Myocyte (in vitro differentiated cells): ENCODE measurements around the gene MGRN1. TPM values are rescaled to one million over a fixed set of nuclear protein-coding genes. Genes with fewer than 3 reads are reported as not detected.
A peak's percentile ranks its signal among the peaks of the same experiment; 100 is the strongest.

ENCODE experiments used
- DNase-seq: peaks from one replicate; pipeline ENCODE4 v3.0.0-alpha.2; 2012; ENCODE audit warnings: low read depth
- total RNA-seq: library from RNA; depleted of rRNA; stranded (reverse); fragments of >200 nt; gene quantifications from 2 replicates; pipeline ENCODE4 v1.2.3, GENCODE V29; 2014

MGRN1 gene
- total RNA-seq, 1 donor from 2014 or later = 31.9 TPM

- no peak for DNase-seq
These were observed 71.7 kb downstream of the MGRN1 start for GRCh38 chr16:4696172-4696904.

GRCh38 chr16:4696905-4697847 lies 72.5 kb downstream of the MGRN1 start:
- DNase-seq = no peak

DNA sequence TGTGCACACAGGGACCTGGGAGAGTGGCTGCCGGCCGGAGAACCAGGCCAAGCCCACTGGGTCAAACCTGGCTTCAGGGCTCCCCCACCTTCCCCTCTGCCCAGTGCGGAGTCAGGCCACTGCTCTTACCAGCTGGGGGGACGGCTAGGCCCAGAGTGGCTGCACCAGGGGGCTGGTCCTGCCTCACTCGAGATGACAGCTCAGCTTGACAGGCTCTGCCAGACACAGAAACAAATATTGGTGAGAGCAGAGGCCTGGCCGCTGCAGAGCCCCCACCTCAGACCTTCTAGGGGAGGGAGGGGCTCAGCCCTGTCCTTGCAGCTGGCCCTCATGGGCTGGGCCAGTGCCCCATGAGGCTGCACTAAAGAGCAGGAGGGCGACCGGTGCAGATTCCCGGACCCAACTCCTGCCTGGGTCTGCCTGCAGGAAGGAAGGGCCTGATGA lies 73.2 kb downstream of the MGRN1 start:
- no peak for DNase-seq

DNA sequence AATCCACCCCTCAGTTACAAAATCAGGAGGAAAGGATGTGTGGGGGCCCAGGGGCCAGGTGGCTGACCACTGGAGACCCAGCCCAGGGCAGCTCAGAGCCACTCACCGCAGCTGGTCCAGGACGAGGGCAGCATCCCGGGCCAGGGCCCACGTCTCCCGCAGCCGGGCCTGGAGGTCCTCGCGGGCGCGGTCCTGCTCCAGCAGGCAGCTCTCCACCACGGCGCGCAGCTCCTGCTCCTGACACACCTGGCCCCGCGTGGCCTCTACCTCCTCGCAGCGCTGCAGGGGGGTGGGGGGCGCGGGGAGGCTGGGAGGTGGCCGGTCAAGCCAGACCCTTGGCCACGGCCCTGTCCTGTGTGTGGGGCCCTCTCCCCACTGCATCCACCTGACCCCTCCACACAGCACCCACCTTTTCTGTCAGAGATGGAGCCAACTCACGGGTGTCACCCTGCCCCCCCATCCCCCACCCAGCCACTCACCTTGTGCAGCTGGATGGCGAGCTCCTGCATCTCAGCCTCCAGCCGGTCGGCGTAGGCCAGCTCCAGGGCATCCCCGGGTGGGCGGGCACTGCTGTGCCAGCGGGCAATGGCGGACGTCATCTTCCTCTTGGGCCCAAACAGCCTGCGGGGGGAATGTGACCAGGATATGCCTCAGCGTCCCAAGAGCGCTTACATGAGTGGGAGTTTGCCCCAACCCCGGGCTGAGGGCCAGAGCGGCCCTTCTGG lies 73.9 kb downstream of the MGRN1 start:
- DNase-seq = no peak

- no peak for DNase-seq
These were observed 74.5 kb downstream of the MGRN1 start for GRCh38 chr16:4699046-4699556.

GRCh38 chr16:4700380-4700996 lies 75.9 kb downstream of the MGRN1 start:
- no peak for DNase-seq

GRCh38 chr16:4700997-4701743 lies 76.5 kb downstream of the MGRN1 start:
- no peak for DNase-seq

DNA sequence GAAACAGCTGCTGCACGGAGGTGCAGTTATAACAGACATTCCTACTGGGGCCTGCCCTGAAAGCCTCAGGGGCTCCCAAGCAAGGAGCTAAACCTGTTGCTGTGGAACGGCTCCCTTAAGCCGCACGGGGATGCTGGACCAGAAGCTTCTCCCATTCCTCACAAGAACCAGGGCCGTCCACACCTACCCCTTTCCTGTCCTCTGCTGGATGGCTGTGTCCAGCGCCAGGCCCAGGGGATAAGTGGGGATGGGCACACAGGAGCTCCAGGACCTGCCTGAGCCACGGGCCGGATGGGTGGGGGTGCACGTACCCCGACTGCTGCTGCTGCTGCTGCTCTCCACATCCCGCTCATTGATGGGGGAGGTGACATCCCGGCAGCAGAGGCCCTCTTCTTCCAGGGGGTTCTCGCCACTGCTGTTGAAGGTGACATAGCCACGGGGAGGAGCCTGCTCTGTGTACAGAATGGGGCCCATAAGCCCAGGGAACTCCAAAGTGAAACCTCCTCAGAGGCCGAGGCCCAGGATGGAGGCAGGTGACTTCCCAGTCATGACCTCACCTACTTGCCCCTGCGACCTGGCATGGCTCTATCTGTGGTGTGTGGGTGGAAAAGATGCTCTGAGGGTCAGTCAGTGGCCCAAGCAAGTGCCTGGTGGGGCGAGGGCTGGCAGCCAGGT lies 77.3 kb downstream of the MGRN1 start:
- DNase-seq = no peak

GRCh38 chr16:4702466-4702808 lies 77.8 kb downstream of the MGRN1 start:
- DNase-seq = no peak

DNA sequence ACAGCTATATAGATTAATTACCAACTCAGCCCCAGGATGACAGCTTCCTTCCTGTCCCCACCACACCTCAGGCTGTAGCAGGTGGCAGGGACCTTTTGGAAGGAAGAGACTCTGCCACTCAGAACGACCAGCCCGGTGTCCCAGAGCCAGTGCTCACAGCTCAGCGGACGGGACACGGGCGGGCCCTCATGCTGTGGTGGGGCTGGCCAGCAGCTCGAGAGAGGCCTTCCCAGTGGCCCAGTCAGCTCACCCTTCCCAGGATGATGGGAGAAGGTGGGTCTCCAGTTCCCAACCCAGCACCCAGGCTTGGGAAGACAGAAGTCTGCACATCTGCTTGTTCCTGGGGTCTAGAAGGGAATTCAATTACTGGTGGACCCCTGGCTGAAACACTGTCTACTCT lies 79.3 kb downstream of the MGRN1 start:
- DNase-seq = no peak

GRCh38 chr16:4704491-4704890 lies 79.9 kb downstream of the MGRN1 start:
- no peak for DNase-seq

DNA sequence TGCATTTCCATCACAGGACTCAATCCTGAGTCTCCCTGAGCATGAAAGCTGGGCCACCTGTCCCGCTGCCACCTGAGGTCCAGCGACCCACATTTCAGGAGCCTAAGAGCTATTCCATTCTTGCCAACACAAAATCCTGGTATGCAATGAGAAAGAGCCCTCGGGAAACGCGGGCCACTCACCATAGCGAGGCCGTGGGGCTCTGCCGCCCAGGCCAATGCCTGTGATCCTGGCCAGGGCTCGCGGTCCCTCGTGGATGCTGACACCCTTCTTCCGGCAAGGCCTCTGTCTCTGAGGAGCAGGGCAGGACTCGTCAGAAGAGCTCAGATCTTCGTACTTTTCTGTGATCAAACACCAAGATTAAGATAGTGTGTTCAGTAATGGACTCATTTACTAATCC lies 80.3 kb downstream of the MGRN1 start:
- no peak for DNase-seq

GRCh38 chr16:4706871-4707270 lies 82.2 kb downstream of the MGRN1 start:
- no peak for DNase-seq

- DNase-seq = peak; percentile 33
These were observed 84.9 kb downstream of the MGRN1 start for GRCh38 chr16:4709481-4709880.

- DNase-seq = no peak
These were observed 89.3 kb downstream of the MGRN1 start for GRCh38 chr16:4713663-4714501.

DNA sequence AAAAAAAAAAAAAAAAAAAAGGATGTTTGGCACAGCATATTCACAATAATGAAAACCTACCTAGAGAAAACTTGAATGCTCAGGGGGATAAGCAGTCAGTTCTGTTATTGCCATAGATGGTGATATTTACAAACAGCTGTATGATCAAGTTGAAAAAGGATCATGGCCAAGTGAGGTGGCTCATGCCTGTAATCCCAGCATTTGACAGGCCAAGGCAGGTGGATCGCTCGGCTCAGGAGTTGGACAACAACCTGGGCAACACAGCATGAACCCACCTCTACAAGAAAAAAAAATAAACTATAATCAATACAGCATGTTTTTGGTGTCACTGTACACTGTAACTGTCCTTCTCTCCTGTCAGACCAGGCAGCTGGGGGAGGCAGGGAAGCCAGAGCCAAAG lies 90.4 kb downstream of the MGRN1 start:
- no peak for DNase-seq

GRCh38 chr16:4718466-4718865 lies 93.8 kb downstream of the MGRN1 start:
- DNase-seq = peak; percentile 38

GRCh38 chr16:4723071-4723767 lies 98.6 kb downstream of the MGRN1 start:
- DNase-seq = no peak
